Naive thymus-derived CD4-positive, alpha-beta T cell (primary cell): Measurements from ENCODE around the gene LRRC10. TPM values are rescaled to one million over a fixed set of nuclear protein-coding genes. Genes with fewer than 3 reads are reported as not detected.

Experiments used
- ATAC-seq: fragments of 150-1000 bp; cut with Tn5 transposase; 2 replicates; pipeline ENCODE4 v1.10.0; 2021; ENCODE audit warnings: mild to moderate bottlenecking, moderate library complexity
- CTCF ChIA-PET: fragments of 350-600 bp; sonication (Branson Sonifier 250); formaldehyde crosslinking; loops from one replicate; lab custom pipeline; 2021; ENCODE audit warnings: antibody characterized with exemption; lab: Charles Lee
- POLR2A ChIA-PET: fragments of 350-600 bp; sonication (Branson Sonifier 250); formaldehyde crosslinking; loops from one replicate; lab custom pipeline; 2021; ENCODE audit warnings: antibody characterized with exemption, inconsistent platforms; lab: Charles Lee
- DNase-seq, 9 donors: peaks; one replicate each; pipeline versions ENCODE4 v3.0.0 to v3.0.0-alpha.2; 2020 to 2022; ENCODE audit warnings: mixed read lengths in 1 of 9
- H3K27ac ChIP-seq: one replicate; pipeline ENCODE4 v1.7.0; 2013; ENCODE audit warnings: mild to moderate bottlenecking, low read depth, low read length, moderate library complexity
- H3K27me3 ChIP-seq, 2 donors: one replicate each; pipeline ENCODE4 v1.7.0; 2013; ENCODE audit warnings: low read length in 2 of 2, mild to moderate bottlenecking in 2 of 2, moderate library complexity in 2 of 2; ENCODE audit not compliant: control insufficient read depth in 2 of 2, insufficient read depth in 2 of 2
- H3K36me3 ChIP-seq, 3 experiments: 1 replicate in 2 of 3; 2 replicates in 1 of 3; pipeline ENCODE4 v1.7.0; 2013; ENCODE audit warnings: low read length in 3 of 3, mild to moderate bottlenecking in 3 of 3, moderate library complexity in 1 of 3; ENCODE audit not compliant: insufficient read depth in 3 of 3, control insufficient read depth in 2 of 3
- H3K4me1 ChIP-seq, 2 donors: one replicate each; pipeline ENCODE4 v1.7.0; 2013; ENCODE audit warnings: low read length in 2 of 2, mild to moderate bottlenecking in 2 of 2, moderate library complexity in 1 of 2; ENCODE audit not compliant: control insufficient read depth in 2 of 2, insufficient read depth in 2 of 2
- H3K4me3 ChIP-seq: 2 replicates; pipeline ENCODE4 v1.7.0; 2013; ENCODE audit warnings: mild to moderate bottlenecking, low read length
- H3K9me3 ChIP-seq, 3 experiments: 1 replicate in 2 of 3; 2 replicates in 1 of 3; pipeline ENCODE4 v1.7.0; 2013; ENCODE audit warnings: low read length in 3 of 3; ENCODE audit not compliant: control insufficient read depth in 2 of 3
- H3K27ac Mint-ChIP-seq, 9 donors: one replicate each; pipeline ENCODE4 v1.8.0; 2020 to 2022; ENCODE audit warnings: mixed read lengths in 9 of 9, mild to moderate bottlenecking in 8 of 9, moderate library complexity in 5 of 9, inconsistent platforms in 2 of 9
- H3K27me3 Mint-ChIP-seq, 5 donors: one replicate each; pipeline ENCODE4 v1.8.0; 2021 to 2022; ENCODE audit warnings: mixed read lengths in 5 of 5, mild to moderate bottlenecking in 1 of 5
- H3K36me3 Mint-ChIP-seq, 5 donors: one replicate each; pipeline ENCODE4 v1.8.0; 2020 to 2022; ENCODE audit warnings: mixed read lengths in 5 of 5, mild to moderate bottlenecking in 3 of 5, inconsistent platforms in 1 of 5
- H3K4me1 Mint-ChIP-seq, 7 donors: one replicate each; pipeline ENCODE4 v1.8.0; 2020 to 2022; ENCODE audit warnings: mixed read lengths in 7 of 7, mild to moderate bottlenecking in 3 of 7, inconsistent platforms in 1 of 7
- H3K4me3 Mint-ChIP-seq, 10 donors: one replicate each; pipeline ENCODE4 v1.8.0; 2020 to 2022; ENCODE audit warnings: mild to moderate bottlenecking in 10 of 10, mixed read lengths in 10 of 10, moderate library complexity in 6 of 10, inconsistent platforms in 2 of 10
- H3K9me3 Mint-ChIP-seq, 11 donors: one replicate each; pipeline ENCODE4 v1.8.0; 2020 to 2022; ENCODE audit warnings: mixed read lengths in 11 of 11, mild to moderate bottlenecking in 4 of 11, inconsistent platforms in 1 of 11, moderate library complexity in 1 of 11
- intact Hi-C, 2 donors: fragments of 100-400 bp; cut with micrococcal nuclease; formaldehyde crosslinking; loops; one replicate each; pipeline ENCODE4 v1.15.1; 2023
- polyA plus RNA-seq, 2 donors: library from polyadenylated mRNA; unstranded; fragments of 300-500 nt; fragmentation: Illumina TruSeq; gene quantifications; one replicate each; pipeline ENCODE4 v1.2.3, GENCODE V29; 2021
- total RNA-seq, 6 experiments: library from RNA in 5 of 6; stranded (reverse) in 5 of 6; gene quantifications; 1 replicate in 5 of 6; 2 replicates in 1 of 6; pipeline ENCODE4 v1.2.3 and lab custom pipeline; 2021 to 2026

The LRRC10 gene
- total RNA-seq = not detected
- not detected for polyA plus RNA-seq
- not detected for total RNA-seq (lab: John Stamatoyannopoulos, UW)

- CTCF ChIA-PET = no interaction called here
- Mint-ChIP-seq H3K9me3 (no peaks in the 10 kb centered on the region), H3K36me3 (no peaks in the 10 kb centered on the region), H3K4me1 (peaks cover 0 to 13% (median 0%) of the 10 kb centered on the region in 7 donors), H3K27ac (no peak within 1 kb of the TSS), H3K4me3 (no peak within 1 kb of the TSS), H3K27me3 (peaks cover 0 to 13% (median 10%) of the 10 kb centered on the region in 5 donors)
- no peaks in the 10 kb centered on the region for H3K36me3 ChIP-seq
- peaks cover 0 to 8% of the 10 kb centered on the region in 2 donors for H3K27me3 ChIP-seq
- intact Hi-C loops = no loop called here
- H3K4me3 ChIP-seq = no peak within 1 kb of the TSS
- no peaks in the 10 kb centered on the region for H3K9me3 ChIP-seq
- H3K4me1 ChIP-seq = no peaks in the 10 kb centered on the region
- ATAC-seq (no peak), DNase-seq (no peak)
- no peak within 1 kb of the TSS for H3K27ac ChIP-seq
- POLR2A ChIA-PET = no interaction called here
Observed at GRCh38 chr12:69610729-69611128, at the start of gene LRRC10. LRRC10 (minus strand) TSS chr12:69610907; CDS start chr12:69610838, 69 bp downstream.

- no peak for ATAC-seq
- CTCF ChIA-PET = interaction anchor here (0.6 kb wide), 1 partner anchor 250 kb away, joined by 4 read pairs; no protein-coding TSS in a partner anchor
- no peak for DNase-seq
- Histone ChIP-seq H3K4me1 (no peaks in the 10 kb centered on the region), H3K36me3 (no peaks in the 10 kb centered on the region), H3K27ac (no peak overlapping the region), H3K4me3 (no peak overlapping the region), H3K9me3 (no peaks in the 10 kb centered on the region), H3K27me3 (no peaks in the 10 kb centered on the region)
- Mint-ChIP-seq H3K27ac (peak overlapping the region in 1 of 9 donors; percentile 5), H3K36me3 (no peaks in the 10 kb centered on the region), H3K27me3 (peaks cover 9 to 23% (median 16%) of the 10 kb centered on the region in 5 donors), H3K4me3 (no peak overlapping the region), H3K4me1 (no peaks in the 10 kb centered on the region), H3K9me3 (no peaks in the 10 kb centered on the region)
- POLR2A ChIA-PET = no interaction called here
- intact Hi-C loops = no loop called here
Observed at GRCh38 chr12:69660164-69660863, 49.6 kb upstream of the LRRC10 start.

DNA sequence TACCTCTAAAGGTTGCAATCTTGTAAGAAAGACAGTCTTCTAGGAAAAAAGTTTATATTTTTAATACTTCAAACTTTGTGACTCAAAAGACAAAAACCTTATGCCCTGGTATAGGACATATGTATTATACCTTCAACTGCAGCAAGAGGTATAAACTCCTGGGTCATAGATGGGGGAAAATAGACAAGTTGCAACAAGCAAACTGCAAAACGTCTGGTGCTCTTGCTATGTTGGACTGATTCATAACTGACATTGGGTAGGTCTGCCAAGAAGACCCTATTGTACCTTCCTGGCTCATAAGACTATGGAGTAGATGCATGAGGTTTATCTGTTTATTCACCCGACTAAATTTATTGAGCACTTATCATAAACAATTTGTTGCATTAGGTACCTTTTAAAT, 47.5 kb upstream of the LRRC10 start:
- Histone ChIP-seq H3K27me3 (no peaks in the 10 kb centered on the region), H3K4me1 (no peaks in the 10 kb centered on the region), H3K9me3 (no peaks in the 10 kb centered on the region), H3K27ac (no peak overlapping the region), H3K36me3 (no peaks in the 10 kb centered on the region), H3K4me3 (no peak overlapping the region)
- no peak overlapping the region for H3K27ac Mint-ChIP-seq
- no peak for ATAC-seq
- H3K4me1 Mint-ChIP-seq = no peaks in the 10 kb centered on the region
- no peak overlapping the region for H3K4me3 Mint-ChIP-seq
- intact Hi-C loops = no loop called here
- DNase-seq = no peak
- peaks cover 5 to 18% (median 15%) of the 10 kb centered on the region in 5 donors for H3K27me3 Mint-ChIP-seq
- H3K9me3 Mint-ChIP-seq = no peaks in the 10 kb centered on the region
- CTCF ChIA-PET = no interaction called here
- POLR2A ChIA-PET = no interaction called here
- no peaks in the 10 kb centered on the region for H3K36me3 Mint-ChIP-seq

- Mint-ChIP-seq H3K4me3 (no peak overlapping the region), H3K4me1 (no peaks in the 10 kb centered on the region), H3K36me3 (no peaks in the 10 kb centered on the region), H3K27me3 (peaks cover 5 to 18% (median 13%) of the 10 kb centered on the region in 5 donors), H3K9me3 (no peaks in the 10 kb centered on the region), H3K27ac (no peak overlapping the region)
- H3K36me3 ChIP-seq = no peaks in the 10 kb centered on the region
- no peak overlapping the region for H3K4me3 ChIP-seq
- no peaks in the 10 kb centered on the region for H3K9me3 ChIP-seq
- ChIA-PET CTCF (no interaction called here), POLR2A (no interaction called here)
- intact Hi-C loops = no loop called here
- ATAC-seq = no peak
- no peaks in the 10 kb centered on the region for H3K27me3 ChIP-seq
- no peak for DNase-seq
- H3K4me1 ChIP-seq = no peaks in the 10 kb centered on the region
- H3K27ac ChIP-seq = no peak overlapping the region
Observed at GRCh38 chr12:69657376-69658137, 46.9 kb upstream of the LRRC10 start.

GRCh38 chr12:69655616-69656340, 45.1 kb upstream of the LRRC10 start:
- no peak overlapping the region for H3K27ac ChIP-seq
- no peaks in the 10 kb centered on the region for H3K36me3 Mint-ChIP-seq
- peaks cover 5 to 18% (median 12%) of the 10 kb centered on the region in 5 donors for H3K27me3 Mint-ChIP-seq
- no peaks in the 10 kb centered on the region for H3K4me1 Mint-ChIP-seq
- H3K27me3 ChIP-seq = no peaks in the 10 kb centered on the region
- H3K27ac Mint-ChIP-seq = no peak overlapping the region
- no peak overlapping the region for H3K4me3 ChIP-seq
- no peaks in the 10 kb centered on the region for H3K4me1 ChIP-seq
- no peaks in the 10 kb centered on the region for H3K9me3 Mint-ChIP-seq
- H3K36me3 ChIP-seq = no peaks in the 10 kb centered on the region
- no peak for DNase-seq
- ATAC-seq = no peak
- no peak overlapping the region for H3K4me3 Mint-ChIP-seq
- ChIA-PET CTCF (no interaction called here), POLR2A (no interaction called here)
- no peaks in the 10 kb centered on the region for H3K9me3 ChIP-seq
- intact Hi-C loops = no loop called here

GRCh38 chr12:69653703-69654102, 43.0 kb upstream of the LRRC10 start:
- Histone ChIP-seq H3K4me1 (no peaks in the 10 kb centered on the region), H3K27me3 (no peaks in the 10 kb centered on the region), H3K27ac (no peak overlapping the region), H3K4me3 (no peak overlapping the region), H3K9me3 (no peaks in the 10 kb centered on the region), H3K36me3 (no peaks in the 10 kb centered on the region)
- Mint-ChIP-seq H3K4me1 (no peaks in the 10 kb centered on the region), H3K4me3 (no peak overlapping the region), H3K9me3 (no peaks in the 10 kb centered on the region), H3K36me3 (no peaks in the 10 kb centered on the region), H3K27me3 (peaks cover 0 to 14% (median 5%) of the 10 kb centered on the region in 5 donors), H3K27ac (no peak overlapping the region)
- intact Hi-C loops = no loop called here
- ATAC-seq (no peak), DNase-seq (no peak)
- ChIA-PET POLR2A (no interaction called here), CTCF (no interaction called here)
